GM12874 (cell line): ENCODE data around the gene ATF7IP.

Experiments used
- CTCF ChIP-seq: IDR thresholded peaks from 2 replicates; pipeline ENCODE4 v1.5.1; 2011; ENCODE audit warnings: low read depth, mild to moderate bottlenecking, control low read depth, low read length, moderate library complexity; ENCODE audit not compliant: insufficient read depth

Gene ATF7IP

GRCh38 chr12:14403293-14403692, 37.8 kb downstream of the ATF7IP start:
- no peak for TF ChIP-seq CTCF

GRCh38 chr12:14403711-14404196, 38.3 kb downstream of the ATF7IP start:
- no peak for TF ChIP-seq CTCF

GRCh38 chr12:14408208-14408607, 42.7 kb downstream of the ATF7IP start:
- no peak for TF ChIP-seq CTCF

- TF ChIP-seq CTCF: no peak
These were observed 44.7 kb downstream of the ATF7IP start for GRCh38 chr12:14410177-14410576.

GRCh38 chr12:14410841-14411569, 45.5 kb downstream of the ATF7IP start:
- TF ChIP-seq CTCF: no peak

- TF ChIP-seq CTCF: no peak
These were observed 51.2 kb downstream of the ATF7IP start for GRCh38 chr12:14416658-14417057.

GRCh38 chr12:14417715-14418114, 52.2 kb downstream of the ATF7IP start:
- TF ChIP-seq CTCF: no peak
